ELF-1 (cell line): ENCODE measurements around the gene TNS4.

Source experiments
- DNase-seq: peaks from one replicate; pipeline ENCODE4 v3.0.0-alpha.2; 2016; ENCODE audit warnings: low read depth, low spot score

Gene TNS4

DNA sequence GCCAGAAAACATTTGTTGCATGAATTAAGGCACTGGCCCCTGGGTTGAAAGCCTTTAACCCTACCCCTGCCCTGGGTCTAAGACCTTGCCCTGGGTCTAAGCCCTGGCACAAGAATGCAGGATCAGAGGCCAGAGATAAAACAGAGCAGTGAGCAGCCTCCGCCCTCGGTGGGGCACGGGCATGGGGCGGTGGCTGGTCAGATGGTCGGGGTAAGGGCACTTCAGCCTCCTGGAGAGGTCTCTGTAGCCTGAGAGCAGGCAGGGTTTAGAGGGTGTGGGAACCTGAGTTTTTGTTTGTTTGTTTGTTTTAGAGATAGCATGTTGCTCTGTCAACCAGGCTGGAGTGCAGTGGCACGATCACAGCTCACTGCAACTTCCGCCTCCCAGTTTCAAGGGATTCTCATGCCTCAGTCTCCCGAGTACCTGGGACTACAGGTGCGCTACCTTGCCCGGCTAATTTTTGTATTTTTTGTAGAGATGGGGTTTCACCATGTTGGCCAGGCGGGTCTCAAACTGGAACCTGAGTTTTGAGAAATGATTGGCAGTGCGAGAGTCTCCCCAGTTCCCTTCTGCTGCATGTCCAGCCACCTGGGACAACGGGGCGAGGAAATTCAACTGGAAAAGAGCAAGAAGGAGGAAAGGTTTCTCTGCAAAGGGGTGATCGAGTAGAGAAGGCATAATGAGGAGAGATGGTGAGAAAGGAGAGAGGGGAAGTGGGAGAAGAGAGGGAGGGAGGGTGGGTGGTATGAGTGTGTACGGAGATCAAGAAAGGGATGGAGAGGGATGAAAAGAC lies 27.7 kb downstream of the TNS4 start:
- no peak for DNase-seq

DNA sequence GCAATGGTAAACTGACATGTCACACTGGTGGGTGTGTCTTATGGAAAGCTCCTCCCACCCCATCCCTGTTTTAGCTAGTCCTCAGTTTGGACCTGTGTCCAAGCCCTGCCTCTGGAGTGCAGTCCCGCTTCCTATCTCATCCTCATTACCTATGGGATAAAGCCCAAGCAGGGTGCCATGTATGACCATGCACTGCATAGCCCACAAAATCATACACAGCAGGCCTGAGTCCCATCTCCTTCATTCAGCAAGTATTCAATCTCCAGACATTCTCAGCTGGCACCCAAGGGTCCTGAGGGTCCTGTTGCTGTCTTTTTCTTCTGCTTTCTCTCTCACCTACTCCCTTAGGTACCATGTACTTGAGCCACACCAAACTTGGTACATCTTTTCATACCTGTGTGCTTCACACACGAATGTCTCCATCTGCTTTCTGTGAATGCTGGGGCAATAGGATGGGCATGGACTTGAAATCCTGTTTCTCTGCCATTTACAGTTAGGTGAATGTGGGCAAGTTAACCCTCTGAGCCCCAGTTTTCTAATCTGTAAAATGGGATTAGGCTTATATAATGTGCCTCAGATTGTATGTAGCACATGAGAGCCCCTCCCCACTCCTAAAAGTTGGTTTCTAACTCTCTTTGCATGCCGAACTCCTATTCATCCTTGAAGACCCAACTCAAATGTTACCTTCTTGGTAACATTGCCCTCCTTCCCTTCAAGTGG lies 28.5 kb downstream of the TNS4 start:
- no peak for DNase-seq

DNA sequence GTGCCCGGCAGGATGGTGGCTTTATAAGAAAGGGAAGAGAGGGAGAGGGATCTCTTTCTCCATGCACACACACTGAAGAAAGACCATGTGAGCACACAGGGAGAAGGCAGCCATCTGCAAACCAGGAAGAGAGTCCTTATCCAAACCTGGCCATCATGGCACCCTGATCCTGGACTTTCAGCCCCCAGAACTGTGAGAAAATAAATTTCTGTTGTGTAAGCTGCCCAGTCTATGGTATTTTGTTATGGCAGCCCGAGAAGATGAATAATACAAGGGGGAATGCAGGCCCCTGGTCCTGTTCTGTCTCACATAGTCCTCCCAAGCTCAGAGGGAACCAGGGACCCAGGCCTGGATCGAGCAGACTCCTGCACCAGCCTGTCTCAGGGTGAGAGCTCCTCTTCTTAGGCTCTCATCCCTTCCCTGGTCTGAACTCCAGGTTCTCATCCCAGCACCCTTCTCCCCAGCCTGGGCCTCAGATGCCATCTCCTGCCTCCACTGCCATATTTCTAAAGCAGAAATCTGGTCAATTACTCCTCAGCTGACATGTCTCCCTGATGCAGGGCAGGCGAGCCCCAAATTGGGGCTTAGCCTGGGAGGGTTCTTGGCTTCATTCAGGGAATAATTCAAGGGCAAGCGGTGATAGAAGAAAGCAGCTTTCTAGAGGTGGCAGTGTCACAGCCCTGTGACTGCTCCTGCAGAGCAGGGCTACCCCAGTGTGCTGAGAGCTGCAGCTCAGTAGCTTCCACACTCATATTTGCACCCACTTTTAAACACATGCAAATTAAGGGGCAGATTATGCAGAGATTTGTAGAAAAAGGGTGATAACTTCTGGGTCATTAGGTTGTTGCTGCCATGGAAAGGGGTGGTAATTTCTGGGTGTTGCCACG lies 29.3 kb downstream of the TNS4 start:
- DNase-seq, result no peak

DNA sequence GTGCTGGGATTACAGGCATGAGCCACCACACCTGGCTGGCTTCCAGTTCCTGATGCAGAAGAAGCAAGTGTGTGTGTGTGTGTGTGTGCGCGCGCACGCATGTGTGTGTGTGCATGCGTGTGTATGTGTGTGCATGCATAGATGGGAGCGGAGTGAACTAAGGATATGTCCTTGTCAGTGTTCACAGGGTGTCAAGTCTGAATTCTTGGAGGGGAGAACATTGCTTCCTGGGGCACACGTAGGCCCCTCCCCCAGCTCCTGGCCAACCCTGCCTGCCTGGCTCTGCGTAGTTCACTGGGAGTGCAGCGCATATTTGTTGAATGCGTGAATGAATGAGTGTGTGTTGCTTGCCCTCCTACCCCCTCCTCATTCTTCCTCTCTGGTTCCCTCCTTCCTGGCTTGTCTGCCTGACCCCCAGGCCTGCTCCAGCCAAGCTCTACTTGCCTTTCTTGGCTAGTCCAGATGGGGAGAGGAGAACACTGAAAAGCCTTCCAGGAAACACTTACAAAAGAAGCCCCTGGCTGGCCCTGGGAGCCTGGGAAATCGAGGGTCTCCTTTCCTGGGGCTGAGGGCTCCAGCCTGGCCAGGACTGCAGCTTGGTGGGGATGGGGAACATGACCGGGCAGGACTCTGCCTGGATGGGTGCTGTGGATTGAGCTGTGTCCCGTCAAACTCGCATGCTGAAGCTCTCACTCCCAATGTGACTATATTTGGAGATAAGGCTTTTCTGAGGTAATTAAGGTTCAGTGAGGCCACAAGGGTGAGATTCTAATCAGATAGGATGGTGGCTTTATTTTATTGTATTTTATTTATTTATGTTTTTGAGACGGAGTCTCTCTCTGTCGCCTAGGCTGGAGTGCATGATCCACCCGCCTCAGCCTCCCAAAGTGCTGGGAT lies 30.2 kb downstream of the TNS4 start:
- peak; percentile 67 for DNase-seq

DNA sequence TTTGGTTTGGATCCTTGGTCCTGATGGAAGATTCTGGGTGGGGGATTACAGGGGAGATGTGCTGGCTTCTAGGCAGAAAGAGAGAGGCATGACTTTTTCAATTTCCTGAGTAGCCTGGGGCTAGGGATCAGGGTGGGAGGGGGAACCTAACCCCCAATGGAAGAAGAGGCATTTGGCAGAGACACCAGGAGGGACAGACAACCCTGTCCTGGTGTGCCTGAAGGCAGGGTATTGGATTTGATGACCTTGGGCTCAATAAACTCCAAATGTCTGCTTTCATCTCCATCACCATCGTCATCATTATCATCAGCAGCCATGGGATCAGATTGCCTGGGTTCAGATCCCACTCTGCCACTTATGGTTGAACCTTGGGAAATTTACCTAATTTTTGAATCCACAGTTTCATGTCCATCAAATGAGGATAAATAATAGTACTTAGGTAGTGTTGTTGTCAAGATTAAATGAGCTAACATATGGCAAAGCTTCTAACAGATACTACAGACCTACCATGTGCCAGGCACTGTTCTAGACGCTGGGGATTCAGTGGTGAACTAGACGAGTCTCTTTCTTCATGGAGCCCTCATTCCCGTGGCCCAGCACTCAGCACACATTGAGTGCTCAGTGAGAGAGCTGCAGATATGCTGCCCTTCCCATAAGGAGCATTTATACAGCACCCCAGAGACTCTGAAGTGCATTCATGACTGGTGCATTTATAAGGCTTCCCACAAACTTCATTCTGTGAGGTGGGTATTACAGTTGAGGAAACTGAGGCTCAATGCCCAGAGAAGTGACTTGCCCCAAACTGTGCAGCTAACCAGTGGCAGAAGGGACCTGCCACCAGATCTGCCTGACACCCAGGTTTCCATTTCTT lies 31.4 kb downstream of the TNS4 start:
- DNase-seq, result no peak

DNA sequence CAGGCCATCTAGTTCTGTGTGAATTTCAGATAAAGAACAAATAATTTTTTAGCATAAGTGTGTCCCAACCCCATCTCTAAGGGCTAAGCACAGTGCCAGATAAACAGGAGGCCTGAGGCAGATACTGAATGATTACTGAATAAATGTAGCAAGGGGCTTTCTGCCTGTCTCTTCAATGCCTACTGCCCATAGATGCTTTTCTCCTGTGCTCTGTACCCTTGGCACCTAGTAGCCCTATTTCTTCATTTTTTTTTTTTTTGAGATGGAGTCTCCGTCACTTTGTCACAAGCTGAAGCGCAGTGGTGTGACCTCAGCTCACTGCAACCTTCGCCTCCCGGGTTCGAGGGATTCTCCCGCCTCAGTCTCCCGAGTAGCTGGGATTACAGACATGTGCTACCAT lies 32.9 kb downstream of the TNS4 start:
- DNase-seq, result no peak

DNA sequence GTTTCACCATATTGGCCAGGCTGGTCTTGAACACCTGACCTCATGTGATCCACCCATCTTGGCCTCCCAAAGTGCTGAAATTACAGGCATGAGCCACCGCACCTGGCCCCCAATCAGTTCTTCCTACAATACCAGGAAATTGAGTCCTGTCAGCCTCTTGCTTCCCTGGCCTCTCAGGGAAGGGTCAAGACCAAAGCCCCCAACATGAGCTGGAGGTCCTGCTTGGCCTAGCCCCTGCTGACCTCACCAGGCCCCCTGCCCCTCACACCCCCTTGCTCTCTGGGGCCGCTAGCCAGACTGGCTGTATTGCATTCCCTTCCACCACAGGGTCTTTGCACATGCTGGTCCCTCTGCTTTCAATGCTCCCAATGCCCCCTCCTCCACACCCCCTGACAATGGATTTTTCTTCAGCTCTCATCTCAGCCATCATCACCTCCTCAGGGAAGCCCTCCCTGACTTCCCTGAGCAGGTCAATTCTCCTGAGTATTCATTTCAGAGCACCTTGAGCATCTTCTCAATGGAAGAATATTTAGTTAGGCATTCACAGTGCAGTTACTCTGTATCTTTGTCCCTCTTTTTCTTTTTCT lies 34.0 kb downstream of the TNS4 start:
- no peak for DNase-seq

DNA sequence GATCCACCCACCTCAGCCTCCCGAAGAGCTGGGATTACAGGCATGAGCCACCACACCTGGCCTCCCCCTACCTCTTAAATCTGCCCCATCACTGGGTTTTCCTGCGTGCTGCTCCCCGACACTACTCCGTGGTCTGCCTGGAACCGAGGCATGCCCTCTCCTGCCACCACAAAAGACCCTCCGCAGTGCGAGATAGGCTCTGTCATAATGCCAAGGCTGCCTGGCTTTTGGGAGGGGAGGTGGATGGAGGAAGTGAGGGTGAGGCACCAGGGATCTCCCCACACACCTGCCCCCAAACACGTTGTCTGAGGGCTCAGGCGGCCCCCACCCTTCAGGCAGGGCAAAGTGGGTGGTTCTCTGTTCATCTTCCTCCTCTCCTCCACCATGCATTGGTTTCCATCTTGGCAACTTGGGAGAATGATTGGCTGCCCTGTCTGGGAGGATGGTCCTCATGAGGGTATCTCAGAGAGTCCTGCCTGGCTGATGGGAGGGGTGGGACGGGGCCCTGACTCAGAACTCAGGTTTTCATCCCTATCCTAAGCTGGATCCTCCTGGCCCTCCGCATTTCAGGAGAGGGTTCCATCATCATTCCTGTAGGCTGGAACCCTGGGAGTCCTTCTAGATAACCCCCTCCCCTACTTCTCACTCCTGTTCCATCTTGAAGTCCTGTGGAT lies 35.0 kb downstream of the TNS4 start:
- no peak for DNase-seq

DNA sequence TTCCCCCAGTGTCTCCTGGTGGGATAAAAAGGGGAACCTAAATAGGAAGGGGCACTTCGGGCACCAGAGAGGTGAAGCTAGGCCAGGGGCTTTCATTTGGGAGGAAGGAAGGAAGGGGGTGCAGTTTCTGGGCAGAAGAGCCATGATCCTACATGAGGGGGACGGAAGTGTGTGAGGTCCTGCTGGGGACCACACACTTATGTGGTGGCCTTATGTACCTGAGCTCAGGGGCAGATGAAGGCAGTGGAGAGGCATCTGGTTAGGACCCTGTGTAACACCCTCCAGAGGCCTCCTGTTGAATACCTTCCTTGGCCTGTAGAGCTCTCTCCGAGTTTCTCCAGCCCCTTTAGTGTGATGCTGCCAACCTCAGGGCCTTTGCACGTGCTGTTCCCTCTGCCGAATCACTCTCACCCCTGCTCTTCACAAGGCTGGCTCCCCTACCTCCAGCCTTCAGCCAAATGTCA lies 37.0 kb downstream of the TNS4 start:
- DNase-seq, result no peak

DNA sequence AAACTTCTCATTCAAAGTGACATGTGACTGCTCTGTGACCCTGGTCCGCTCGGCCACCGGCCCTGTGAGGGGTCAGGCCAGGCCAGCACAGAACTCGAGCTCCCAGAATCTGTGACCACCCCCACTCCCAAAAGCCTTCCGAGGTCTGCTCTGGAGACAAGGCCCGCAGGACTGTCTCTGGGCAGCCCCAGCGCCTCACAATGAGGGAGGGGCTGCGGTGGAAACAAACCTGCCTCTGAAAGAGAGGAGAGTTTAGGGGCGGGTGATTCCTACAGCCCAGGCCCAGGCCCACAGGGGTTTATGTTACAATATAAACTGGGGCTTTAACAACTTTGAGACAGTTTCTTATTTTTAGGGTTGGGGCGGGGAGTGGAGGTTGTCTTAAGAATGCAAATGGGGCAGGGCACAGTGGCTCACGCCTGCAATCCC lies 38.3 kb downstream of the TNS4 start:
- DNase-seq, result peak; percentile 49

DNA sequence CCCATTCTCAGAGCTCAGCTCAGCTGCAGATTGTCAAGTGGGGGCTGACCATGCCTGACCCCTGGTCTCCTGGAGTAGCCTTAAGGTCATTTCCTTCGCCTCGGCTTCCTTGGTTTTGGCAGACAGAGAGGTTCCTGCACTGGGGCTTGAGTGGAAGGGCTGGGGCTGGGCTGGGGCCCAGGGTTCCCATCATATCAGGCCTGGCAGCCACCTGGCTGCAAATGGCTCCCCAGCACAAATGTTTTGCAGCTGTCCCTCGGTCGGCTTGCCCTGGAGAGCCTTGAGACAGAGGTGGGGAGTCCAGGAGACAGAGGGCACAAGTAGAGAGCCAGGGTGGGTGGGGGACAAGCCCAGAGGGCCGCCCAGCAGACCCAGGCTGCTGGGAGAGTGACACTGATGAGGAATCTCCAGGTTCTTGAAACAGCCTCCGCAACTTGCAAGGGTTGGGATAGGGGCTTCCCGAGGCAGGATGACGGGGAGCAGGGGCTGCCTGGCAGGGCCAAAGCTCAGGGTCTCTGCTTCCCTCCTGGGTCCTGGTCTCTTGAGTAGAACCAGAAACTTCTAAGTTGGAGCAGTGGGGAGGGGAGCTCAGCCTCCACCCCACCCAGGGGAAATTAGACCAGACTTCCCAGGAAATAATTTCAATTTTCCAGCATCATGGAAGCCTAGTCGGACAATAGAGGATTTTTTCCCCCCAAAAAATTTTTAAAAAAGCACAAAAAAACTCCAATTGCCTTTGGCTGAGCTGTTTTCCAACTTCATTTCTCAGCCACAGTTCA lies 38.9 kb downstream of the TNS4 start:
- DNase-seq, result no peak

DNA sequence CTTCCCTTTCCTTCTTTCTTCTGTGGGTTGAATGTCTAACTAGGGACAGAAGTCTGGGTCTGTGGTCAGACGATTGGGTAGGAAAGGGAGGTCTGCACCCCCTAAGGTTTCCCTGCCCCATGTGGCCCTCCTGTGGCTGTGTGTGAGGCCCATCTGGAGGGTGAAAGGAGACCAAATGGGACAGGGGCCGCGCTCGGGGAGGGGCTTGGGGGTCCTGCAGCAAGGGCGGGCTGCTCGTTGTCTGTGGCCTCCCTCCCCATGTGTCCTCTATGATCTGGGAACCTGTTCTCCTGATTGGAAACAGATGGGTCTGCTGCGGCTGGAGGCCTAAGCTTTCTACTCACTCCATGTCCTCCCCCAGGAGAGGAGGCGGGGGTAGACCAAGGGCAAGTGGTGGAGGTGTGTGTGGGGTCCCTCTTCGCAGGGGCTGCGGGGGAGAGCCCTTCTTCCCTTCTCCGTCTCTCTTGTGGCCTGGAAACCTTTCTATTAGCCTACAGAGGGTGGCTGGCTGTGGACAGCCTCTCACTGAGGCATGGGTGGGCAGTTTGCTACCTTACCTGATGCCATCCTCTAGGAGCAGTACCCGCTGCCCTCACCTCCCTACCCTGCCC lies 39.6 kb downstream of the TNS4 start:
- no peak for DNase-seq

DNA sequence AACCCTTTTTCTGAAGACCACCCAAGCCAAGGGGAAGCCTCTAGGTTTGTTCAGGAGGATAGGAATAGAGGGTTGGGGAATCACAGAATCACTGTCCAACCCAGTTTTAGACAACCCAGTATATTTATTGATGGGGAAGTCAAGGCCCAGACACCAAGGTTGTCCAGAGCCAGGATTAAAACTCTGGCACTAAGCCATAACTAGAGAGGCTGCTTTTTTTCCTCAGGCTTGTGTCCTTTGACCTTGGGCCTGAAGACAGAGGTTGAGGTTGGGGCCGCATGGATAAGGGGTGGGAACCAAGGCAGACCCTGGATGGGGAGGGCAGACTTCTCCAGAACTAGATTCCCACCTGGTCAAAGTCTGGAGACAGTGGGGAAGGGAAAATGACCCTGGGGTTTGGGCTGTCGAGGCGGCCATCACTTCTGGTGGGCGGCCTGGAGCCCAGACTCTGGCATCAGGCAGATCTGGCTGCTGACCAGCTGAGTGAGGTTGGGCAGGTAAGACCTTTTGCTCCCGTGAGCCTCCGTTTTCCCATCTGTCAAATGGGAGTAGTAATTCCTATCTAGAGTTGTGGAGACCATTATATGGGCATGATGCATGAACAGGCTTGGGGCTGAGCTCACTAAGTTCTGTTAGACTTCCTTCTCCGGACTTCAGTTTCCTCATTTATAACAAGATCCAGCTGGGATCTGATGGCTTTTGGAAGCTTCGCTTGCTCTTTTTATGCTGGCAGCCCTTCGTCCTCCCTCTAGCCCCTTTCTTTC lies 40.3 kb downstream of the TNS4 start:
- DNase-seq, result no peak

DNA sequence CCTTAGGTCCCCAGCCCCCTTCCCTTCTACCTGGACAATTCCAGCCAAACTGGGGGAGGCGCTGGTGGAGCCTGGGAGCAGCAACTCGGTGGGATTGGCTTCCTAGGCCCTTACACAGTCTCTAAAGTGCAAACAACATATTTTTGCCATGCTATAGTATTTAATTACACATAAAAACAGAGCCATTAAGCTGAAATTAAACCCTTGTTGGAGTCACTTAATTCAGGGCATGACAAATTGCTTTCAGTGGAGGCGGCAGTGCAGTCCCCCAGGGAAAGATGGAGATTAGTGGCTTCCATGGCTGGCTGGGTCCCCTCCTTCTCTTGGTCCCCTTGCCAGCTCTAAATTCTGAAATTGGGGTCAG lies 40.8 kb downstream of the TNS4 start:
- DNase-seq, result no peak

DNA sequence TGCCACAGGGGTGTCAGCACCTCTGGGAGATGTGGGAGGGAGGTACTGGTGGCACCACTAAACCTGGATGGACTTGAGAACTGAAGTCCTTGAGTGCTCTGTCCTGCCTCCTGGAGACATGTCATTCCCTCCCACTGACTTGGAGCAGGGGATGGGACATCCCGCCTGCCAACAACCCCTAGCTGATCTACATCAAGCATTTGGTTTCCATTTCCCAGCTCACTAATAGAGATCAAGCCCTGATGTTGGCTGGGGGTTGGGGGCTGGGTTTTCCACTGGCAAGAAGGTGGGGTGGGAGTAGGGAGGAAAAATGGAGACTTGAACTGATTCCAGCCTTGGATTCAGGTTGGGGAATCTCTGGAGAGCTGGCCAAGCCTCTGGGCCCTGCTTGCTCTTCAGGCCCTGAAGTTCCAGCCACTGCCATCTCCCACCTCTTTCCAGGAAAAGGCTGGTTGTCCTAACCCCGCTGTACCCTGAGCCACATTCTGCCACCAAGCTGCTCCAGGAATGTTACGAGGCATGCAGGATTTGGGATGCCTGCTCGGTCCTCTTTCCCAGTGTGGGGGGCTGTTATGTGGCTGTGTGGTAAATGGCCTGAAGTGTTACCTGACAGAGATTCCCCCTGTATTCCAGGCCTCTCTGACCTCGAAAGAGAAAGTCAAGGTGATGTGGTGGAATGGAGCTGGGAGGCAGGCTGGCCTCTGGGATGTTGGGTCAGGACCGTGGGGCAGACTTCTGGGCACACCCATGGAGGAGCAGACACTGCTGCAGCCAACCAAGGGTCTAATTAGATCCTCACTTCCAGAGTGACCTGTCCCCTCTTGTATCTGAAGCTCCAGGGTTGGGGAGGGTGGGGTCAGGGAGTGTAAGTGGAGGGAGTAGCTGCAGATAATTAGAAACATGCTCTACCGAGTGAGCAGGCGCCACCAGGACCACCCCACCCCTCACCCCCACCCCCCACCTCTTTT lies 41.5 kb downstream of the TNS4 start:
- DNase-seq, result no peak

DNA sequence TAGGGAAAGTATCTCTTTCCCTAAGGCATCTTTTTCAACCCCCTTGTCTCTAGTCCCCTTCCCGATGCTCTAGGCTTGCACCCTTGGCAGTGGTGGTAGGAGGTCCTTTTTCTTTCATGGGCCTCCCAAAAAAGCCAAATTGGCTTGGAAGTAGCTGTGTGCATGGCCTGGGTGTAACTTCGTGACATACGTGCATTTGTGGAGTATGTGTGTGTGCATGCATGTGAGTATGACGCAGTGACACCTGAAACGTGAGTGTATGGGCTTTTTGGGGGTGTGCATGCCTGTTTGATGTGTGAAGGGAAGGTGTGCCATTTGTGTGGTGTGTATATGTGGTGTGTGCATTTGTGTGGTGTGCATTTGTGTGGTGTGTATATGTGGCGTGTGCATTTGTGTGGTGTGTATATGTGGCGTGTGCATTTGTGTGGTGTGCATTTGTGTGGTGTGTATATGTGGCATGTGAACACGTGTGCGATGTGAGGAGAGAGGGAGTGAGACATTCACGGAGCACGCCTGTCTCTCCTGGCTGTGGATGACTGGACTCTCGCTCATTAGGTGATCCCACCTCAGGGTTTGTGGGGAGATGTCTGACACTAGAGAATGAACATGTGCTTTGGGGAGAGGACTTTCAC lies 42.5 kb downstream of the TNS4 start:
- no peak for DNase-seq
